H9 (cell line): ENCODE data around the gene SPR. TPM values are rescaled to one million over a fixed set of nuclear protein-coding genes. Genes with fewer than 3 reads are reported as not detected.
A peak's percentile ranks its signal among the peaks of the same experiment; 100 is the strongest.

Source experiments
- DNase-seq: peaks from one replicate; pipeline ENCODE4 v3.0.0-alpha.2; 2017
- H2AFZ ChIP-seq: one replicate; pipeline ENCODE4 v1.6.1; 2013; ENCODE audit warnings: mild to moderate bottlenecking, low read length, control low read depth, moderate library complexity
- H2AK5ac ChIP-seq: 2 replicates; pipeline ENCODE4 v1.6.1; 2013; ENCODE audit warnings: low read length, control low read depth, mixed read lengths; ENCODE audit not compliant: insufficient read length
- H2BK120ac ChIP-seq: one replicate; pipeline ENCODE4 v1.6.1; 2013; ENCODE audit warnings: low read depth, mild to moderate bottlenecking, low read length, control low read depth, inconsistent platforms; ENCODE audit not compliant: poor library complexity, severe bottlenecking
- H2BK12ac ChIP-seq: 2 replicates; pipeline ENCODE4 v1.6.1; 2013; ENCODE audit warnings: low read length, control low read depth, mixed read lengths, low read depth; ENCODE audit not compliant: insufficient read length
- H2BK15ac ChIP-seq: 2 replicates; pipeline ENCODE4 v1.6.1; 2013; ENCODE audit warnings: low read depth, low read length, control low read depth
- H2BK20ac ChIP-seq: one replicate; pipeline ENCODE4 v1.6.1; 2013; ENCODE audit warnings: low read depth, mild to moderate bottlenecking, low read length, control low read depth, inconsistent platforms; ENCODE audit not compliant: poor library complexity, severe bottlenecking
- H2BK5ac ChIP-seq: 2 replicates; pipeline ENCODE4 v1.6.1; 2013; ENCODE audit warnings: low read length, control low read depth, mixed read lengths; ENCODE audit not compliant: insufficient read length
- H3K14ac ChIP-seq: 2 replicates; pipeline ENCODE4 v1.6.1; 2013; ENCODE audit warnings: low read length, control low read depth; ENCODE audit not compliant: insufficient read depth
- H3K18ac ChIP-seq: 2 replicates; pipeline ENCODE4 v1.6.1; 2013; ENCODE audit warnings: low read depth, mild to moderate bottlenecking, mixed read lengths, low read length, control low read depth; ENCODE audit not compliant: insufficient read length
- H3K23ac ChIP-seq: 2 replicates; pipeline ENCODE4 v1.6.1; 2013; ENCODE audit warnings: low read length, control low read depth, mixed read lengths, low read depth; ENCODE audit not compliant: insufficient read length
- H3K23me2 ChIP-seq: 2 replicates; pipeline ENCODE4 v1.6.1; 2013; ENCODE audit warnings: low read depth, mild to moderate bottlenecking, mixed read lengths, low read length, control low read depth; ENCODE audit not compliant: insufficient read length, poor library complexity, severe bottlenecking
- H3K27ac ChIP-seq: 2 replicates; pipeline ENCODE4 v1.5.1; 2013; ENCODE audit warnings: low read length, control low read depth, mixed read lengths, low read depth; ENCODE audit not compliant: insufficient read length
- H3K27me3 ChIP-seq: 2 replicates; pipeline ENCODE4 v1.6.1; 2013; ENCODE audit warnings: low read length, control low read depth, inconsistent platforms; ENCODE audit not compliant: insufficient read depth
- H3K4ac ChIP-seq: 2 replicates; pipeline ENCODE4 v1.6.1; 2013; ENCODE audit warnings: low read depth, mild to moderate bottlenecking, control low read depth, inconsistent platforms, low read length, moderate library complexity
- H3K4me1 ChIP-seq: 2 replicates; pipeline ENCODE4 v1.6.1; 2013; ENCODE audit warnings: low read length, control low read depth, inconsistent platforms; ENCODE audit not compliant: insufficient read depth
- H3K4me2 ChIP-seq: 2 replicates; pipeline ENCODE4 v1.6.1; 2013; ENCODE audit warnings: low read length, control low read depth, mixed read lengths; ENCODE audit not compliant: insufficient read length, insufficient read depth
- H3K56ac ChIP-seq: 2 replicates; pipeline ENCODE4 v1.6.1; 2013; ENCODE audit warnings: low read depth, mild to moderate bottlenecking, mixed read lengths, low read length, control low read depth; ENCODE audit not compliant: insufficient read length
- H3K79me1 ChIP-seq: 2 replicates; pipeline ENCODE4 v1.6.1; 2013; ENCODE audit warnings: low read depth, mild to moderate bottlenecking, moderate library complexity, low read length, control low read depth, inconsistent platforms; ENCODE audit not compliant: insufficient read depth, poor library complexity, severe bottlenecking
- H3K79me2 ChIP-seq: 2 replicates; pipeline ENCODE4 v1.6.1; 2013; ENCODE audit warnings: low read length, control low read depth, inconsistent platforms; ENCODE audit not compliant: insufficient read depth
- H3K9ac ChIP-seq: 2 replicates; pipeline ENCODE4 v1.6.1; 2013; ENCODE audit warnings: low read length, control low read depth, mixed read lengths; ENCODE audit not compliant: insufficient read length; ENCODE audit errors: extremely low read depth
- H3K9me3 ChIP-seq: one replicate; pipeline ENCODE4 v1.6.1; 2013; ENCODE audit warnings: low read depth, low read length, inconsistent platforms; ENCODE audit not compliant: control insufficient read depth
- H3T11ph ChIP-seq: one replicate; pipeline ENCODE4 v1.6.1; 2013; ENCODE audit warnings: mild to moderate bottlenecking, low read length, control low read depth, inconsistent platforms
- H4K20me1 ChIP-seq: one replicate; pipeline ENCODE4 v1.6.1; 2013; ENCODE audit not compliant: control insufficient read depth, insufficient read length, insufficient read depth
- H4K5ac ChIP-seq: 2 replicates; pipeline ENCODE4 v1.6.1; 2013; ENCODE audit warnings: low read depth, mild to moderate bottlenecking, mixed read lengths, low read length, control low read depth; ENCODE audit not compliant: insufficient read length
- H4K8ac ChIP-seq: replicated peaks from 2 replicates; pipeline ENCODE4 v1.6.1; 2013; ENCODE audit warnings: low read length, control low read depth, mixed read lengths, low read depth; ENCODE audit not compliant: insufficient read length
- H4K91ac ChIP-seq: 2 replicates; pipeline ENCODE4 v1.6.1; 2013; ENCODE audit warnings: low read depth, mild to moderate bottlenecking, moderate library complexity, mixed read lengths, low read length, control low read depth; ENCODE audit not compliant: insufficient read length
- H3K27ac Mint-ChIP-seq, 3 experiments: 2 replicates in 2 of 3; 3 replicates in 1 of 3; pipeline ENCODE4 v1.8.0; 2020 to 2021; ENCODE audit warnings: mixed read lengths in 3 of 3, mild to moderate bottlenecking in 1 of 3, moderate library complexity in 1 of 3
- H3K27me3 Mint-ChIP-seq: 2 replicates; pipeline ENCODE4 v1.8.0; 2021; ENCODE audit warnings: low read depth, mild to moderate bottlenecking, moderate library complexity, mixed read lengths
- H3K36me3 Mint-ChIP-seq, 3 experiments: 2 replicates in 2 of 3; 3 replicates in 1 of 3; pipeline ENCODE4 v1.8.0; 2020 to 2021; ENCODE audit warnings: low read depth in 3 of 3, mixed read lengths in 3 of 3; ENCODE audit not compliant: insufficient read depth in 1 of 3
- H3K4me1 Mint-ChIP-seq, 2 experiments: 2 replicates each; pipeline ENCODE4 v1.8.0; 2020; ENCODE audit warnings: mixed read lengths in 2 of 2
- H3K4me3 Mint-ChIP-seq, 2 experiments: 2 replicates in 1 of 2; 3 replicates in 1 of 2; pipeline ENCODE4 v1.8.0; 2020 to 2021; ENCODE audit warnings: mild to moderate bottlenecking in 2 of 2, mixed read lengths in 2 of 2, moderate library complexity in 1 of 2
- H3K9me3 Mint-ChIP-seq, 2 experiments: 2 replicates in 1 of 2; 3 replicates in 1 of 2; pipeline ENCODE4 v1.8.0; 2020; ENCODE audit warnings: mild to moderate bottlenecking in 2 of 2, mixed read lengths in 2 of 2, moderate library complexity in 1 of 2
- CTCF ChIP-seq: fragments of 200-600 bp; sonication (generic); conservative IDR thresholded peaks from 3 replicates; pipeline ENCODE4 v1.8.0; 2021; ENCODE audit warnings: antibody characterized with exemption, mild to moderate bottlenecking
- WGBS: extraction: QIAGEN DNeasy Blood & Tissue Kit; methylation state at CpG from one replicate; pipeline ENCODE4 v1.1.7; 2013; ENCODE audit warnings: missing lambda C conversion rate, low lambda C conversion rate, mixed read lengths; ENCODE audit not compliant: insufficient read length; ENCODE audit errors: extremely low coverage; 5-methylcytosine and 5-hydroxymethylcytosine counted together
- total RNA-seq: library from RNA; stranded (reverse); gene quantifications from 2 replicates; pipeline ENCODE4 v1.2.1, GENCODE V29; 2021

SPR gene
- total RNA-seq, 1 experiment from 2014 or later = 7.3 TPM

GRCh38 chr2:72927619-72928550, 40.7 kb downstream of the SPR start:
- WGBS = no CpG with 5 or more reads among the region's 8 CpGs
- Mint-ChIP-seq H3K4me3 (no peak overlapping the region), H3K27me3 (no peaks in the 10 kb centered on the region; the same call in 1 of the 2 replicates), H3K4me1 (peaks cover 15 to 17% of the 10 kb centered on the region in 2 experiments), H3K36me3 (no peaks in the 10 kb centered on the region; a peak in 1 of 7 replicates), H3K27ac (no peak overlapping the region), H3K9me3 (peaks cover 0 to 2% of the 10 kb centered on the region in 2 experiments; a peak in 1 of 5 replicates)
- Histone ChIP-seq H2AK5ac (no peak overlapping the region), H3K79me1 (no peaks in the 10 kb centered on the region), H3K14ac (no peak overlapping the region), H3T11ph (no peak overlapping the region), H4K8ac (no peak overlapping the region), H2BK12ac (no peak overlapping the region), H2AFZ (no peak overlapping the region), H4K20me1 (no peaks in the 10 kb centered on the region), H2BK120ac (no peak overlapping the region), H3K56ac (no peak overlapping the region), H3K4ac (no peak overlapping the region), H3K9me3 (no peaks in the 10 kb centered on the region), H3K27me3 (peaks cover 59% of the 10 kb centered on the region), H3K27ac (no peak overlapping the region), H3K9ac (no peak overlapping the region), H2BK15ac (no peak overlapping the region), H4K91ac (no peak overlapping the region), H4K5ac (no peak overlapping the region), H3K23me2 (peaks cover 9% of the 10 kb centered on the region), H2BK5ac (no peak overlapping the region), H3K4me1 (no peaks in the 10 kb centered on the region), H3K79me2 (no peaks in the 10 kb centered on the region), H2BK20ac (no peak overlapping the region), H3K4me2 (no peak overlapping the region), H3K18ac (no peak overlapping the region), H3K23ac (no peak overlapping the region)
- peak; percentile 13 for DNase-seq
- TF ChIP-seq CTCF = no peak
